Measurements from ENCODE around the gene SATB1.

DNA sequence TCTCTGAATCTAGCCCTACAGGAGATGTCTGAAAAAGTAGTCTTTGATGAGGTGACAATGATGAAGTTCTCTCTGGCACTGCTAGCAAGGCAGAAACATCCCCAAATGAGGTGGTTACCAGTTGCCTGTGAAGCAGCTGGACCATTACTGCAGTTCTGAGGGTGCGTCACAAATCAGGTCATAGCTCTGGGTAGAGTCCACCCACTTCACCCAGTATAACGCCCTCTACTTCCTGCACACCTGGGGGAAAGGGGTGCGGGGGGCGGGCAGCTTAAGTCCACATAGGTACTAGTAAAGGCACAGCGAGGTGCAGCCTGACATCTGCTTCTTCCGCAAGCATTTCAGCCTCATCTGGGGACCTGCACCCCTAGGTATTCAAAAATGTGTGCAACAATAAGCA is 13.4 kb upstream of the SATB1 start:
- TF ChIP-seq RAD21 (IDR thresholded peaks at IDR 0.05; ENCODE audit: low read depth) (no peak), CBX3 (IDR thresholded peaks at IDR 0.05; ENCODE audit: low read depth) (no peak), ZFX (IDR thresholded peaks at IDR 0.05) (no peak), POLR2AphosphoS5 (IDR thresholded peaks at IDR 0.05; ENCODE audit: low read depth, low read length) (no peak)
- TF ChIP-seq, protein P1, sequence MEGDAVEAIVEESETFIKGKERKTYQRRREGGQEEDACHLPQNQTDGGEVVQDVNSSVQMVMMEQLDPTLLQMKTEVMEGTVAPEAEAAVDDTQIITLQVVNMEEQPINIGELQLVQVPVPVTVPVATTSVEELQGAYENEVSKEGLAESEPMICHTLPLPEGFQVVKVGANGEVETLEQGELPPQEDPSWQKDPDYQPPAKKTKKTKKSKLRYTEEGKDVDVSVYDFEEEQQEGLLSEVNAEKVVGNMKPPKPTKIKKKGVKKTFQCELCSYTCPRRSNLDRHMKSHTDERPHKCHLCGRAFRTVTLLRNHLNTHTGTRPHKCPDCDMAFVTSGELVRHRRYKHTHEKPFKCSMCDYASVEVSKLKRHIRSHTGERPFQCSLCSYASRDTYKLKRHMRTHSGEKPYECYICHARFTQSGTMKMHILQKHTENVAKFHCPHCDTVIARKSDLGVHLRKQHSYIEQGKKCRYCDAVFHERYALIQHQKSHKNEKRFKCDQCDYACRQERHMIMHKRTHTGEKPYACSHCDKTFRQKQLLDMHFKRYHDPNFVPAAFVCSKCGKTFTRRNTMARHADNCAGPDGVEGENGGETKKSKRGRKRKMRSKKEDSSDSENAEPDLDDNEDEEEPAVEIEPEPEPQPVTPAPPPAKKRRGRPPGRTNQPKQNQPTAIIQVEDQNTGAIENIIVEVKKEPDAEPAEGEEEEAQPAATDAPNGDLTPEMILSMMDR (IDR thresholded peaks at IDR 0.05 in 2 of 3, conservative IDR thresholded peaks at IDR 0.05 in 1 of 3; ENCODE audit: borderline replicate concordance in 1 of 3, insufficient read depth in 1 of 3, low read depth in 2 of 3, low read length in 2 of 3), result no peak
- TF ChIP-seq, protein P2, sequence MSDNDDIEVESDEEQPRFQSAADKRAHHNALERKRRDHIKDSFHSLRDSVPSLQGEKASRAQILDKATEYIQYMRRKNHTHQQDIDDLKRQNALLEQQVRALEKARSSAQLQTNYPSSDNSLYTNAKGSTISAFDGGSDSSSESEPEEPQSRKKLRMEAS (IDR thresholded peaks at IDR 0.05), result no peak
